GM12891 (cell line): ENCODE measurements around the gene ETF1.

Experiments
- POLR2A ChIP-seq: IDR thresholded peaks from 2 replicates; pipeline ENCODE4 v1.6.1; 2011; ENCODE audit warnings: low read depth, low read length, control low read depth
- POLR2AphosphoS5 ChIP-seq: IDR thresholded peaks from 2 replicates; pipeline ENCODE4 v1.6.1; 2011; ENCODE audit warnings: low read depth, low read length, control low read depth
- TAF1 ChIP-seq: IDR thresholded peaks from 2 replicates; pipeline ENCODE4 v1.6.1; 2011; ENCODE audit warnings: low read depth, low read length, control low read depth

DNA sequence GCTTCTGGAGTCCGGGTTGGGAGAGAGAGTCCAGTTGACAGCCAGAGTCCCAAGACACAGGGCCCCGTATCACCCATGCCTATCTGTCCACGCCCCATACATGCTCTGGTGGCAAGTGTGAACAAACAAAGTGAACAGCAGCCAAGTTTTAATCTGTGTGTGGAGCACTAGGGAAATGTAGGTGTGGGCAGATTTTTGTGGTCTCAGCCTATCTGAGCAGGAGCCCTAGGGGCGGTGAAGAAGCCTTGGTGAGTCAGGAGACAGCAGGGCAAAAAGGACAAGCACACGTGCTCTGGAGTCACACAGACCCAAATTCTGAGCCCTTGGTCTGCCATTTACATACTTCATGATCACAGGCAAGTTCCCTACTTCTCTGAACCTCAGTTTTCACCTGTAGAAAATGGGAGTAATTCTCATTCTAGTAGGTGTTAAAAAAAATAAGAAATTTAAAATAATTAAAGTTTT is 54.5 kb downstream of the ETF1 start:
- TF ChIP-seq POLR2AphosphoS5 (no peak), POLR2A (no peak), TAF1 (no peak)
